Hematopoietic multipotent progenitor cell treated with erythropoietin and hydrocortisone succinate and interleukin-3 and kit ligand, for 17 days (in vitro differentiated cells): ENCODE results near the gene COQ3.

Experiments used
- DNase-seq: peaks from one replicate; pipeline ENCODE4 v3.0.0-alpha.2; 2015; ENCODE audit warnings: low spot score

Gene COQ3

GRCh38 chr6:99393698-99394531, at the start of gene COQ3:
Gene COQ3 (minus strand): TSS chr6:99394195. CDS start chr6:99394179, 16 bp downstream.
- DNase-seq = peak; percentile 44

- DNase-seq = peak; percentile 61
Observed at GRCh38 chr6:99434702-99435530, 40.9 kb upstream of the COQ3 start.

- DNase-seq = no peak
Observed at GRCh38 chr6:99432877-99433276, 38.9 kb upstream of the COQ3 start.

- DNase-seq = no peak
Observed at GRCh38 chr6:99431901-99432300, 37.9 kb upstream of the COQ3 start.

GRCh38 chr6:99427988-99428387, 34.0 kb upstream of the COQ3 start:
- no peak for DNase-seq

- no peak for DNase-seq
Observed at GRCh38 chr6:99426451-99426757, 32.4 kb upstream of the COQ3 start.

GRCh38 chr6:99425647-99426450, 31.9 kb upstream of the COQ3 start:
- DNase-seq = peak; percentile 90

- DNase-seq = peak; percentile 97
Observed at GRCh38 chr6:99424761-99425646, 31.0 kb upstream of the COQ3 start, which contains the start of gene PNISR. Gene PNISR (minus strand): TSS chr6:99425308. CDS start chr6:99414659, 10,649 bp downstream.

GRCh38 chr6:99424022-99424421, 30.0 kb upstream of the COQ3 start:
- DNase-seq = no peak

GRCh38 chr6:99422912-99423311, 28.9 kb upstream of the COQ3 start:
- DNase-seq = no peak

- no peak for DNase-seq
Observed at GRCh38 chr6:99416892-99417767, 23.1 kb upstream of the COQ3 start.

GRCh38 chr6:99416226-99416625, 22.2 kb upstream of the COQ3 start:
- DNase-seq = no peak

GRCh38 chr6:99415446-99415845, 21.5 kb upstream of the COQ3 start:
- DNase-seq = no peak

- no peak for DNase-seq
Observed at GRCh38 chr6:99412065-99412464, 18.1 kb upstream of the COQ3 start.

GRCh38 chr6:99409672-99410071, 15.7 kb upstream of the COQ3 start:
- DNase-seq = no peak

GRCh38 chr6:99407076-99407475, 13.1 kb upstream of the COQ3 start:
- DNase-seq = no peak

- no peak for DNase-seq
Observed at GRCh38 chr6:99402448-99402847, 8.5 kb upstream of the COQ3 start.

GRCh38 chr6:99397287-99397686, 3.3 kb upstream of the COQ3 start:
- no peak for DNase-seq

GRCh38 chr6:99393366-99393697, 663 bp downstream of the COQ3 start:
- no peak for DNase-seq

- no peak for DNase-seq
Observed at GRCh38 chr6:99390896-99391295, 3.1 kb downstream of the COQ3 start.
